Stimulated activated CD4-positive, alpha-beta T cell treated with anti-CD3 and anti-CD28 coated beads, Interleukin-1b, Interleukin-23, amount 100 ng/mL, for 1 hour (primary cell): ENCODE data around the gene FAM240A.

ENCODE experiments used
- DNase-seq, 2 donors: peaks; one replicate each; pipeline ENCODE4 v3.0.0-alpha.2; 2020; ENCODE audit warnings: low read depth in 2 of 2

The FAM240A gene

GRCh38 chr3:46626039-46626438 lies 13.7 kb downstream of the FAM240A start:
- no peak for DNase-seq

GRCh38 chr3:46627078-46627477 lies 14.8 kb downstream of the FAM240A start:
- no peak for DNase-seq

GRCh38 chr3:46628901-46629369 lies 16.6 kb downstream of the FAM240A start:
- DNase-seq = no peak

- DNase-seq = peak; percentile 37 to 62
Measured at GRCh38 chr3:46629551-46630517, 17.5 kb downstream of the FAM240A start.

GRCh38 chr3:46632792-46633191 lies 20.5 kb downstream of the FAM240A start:
- DNase-seq = no peak

GRCh38 chr3:46634856-46635255 lies 22.5 kb downstream of the FAM240A start:
- DNase-seq = no peak

GRCh38 chr3:46639221-46639620 lies 26.9 kb downstream of the FAM240A start:
- DNase-seq = no peak

DNA sequence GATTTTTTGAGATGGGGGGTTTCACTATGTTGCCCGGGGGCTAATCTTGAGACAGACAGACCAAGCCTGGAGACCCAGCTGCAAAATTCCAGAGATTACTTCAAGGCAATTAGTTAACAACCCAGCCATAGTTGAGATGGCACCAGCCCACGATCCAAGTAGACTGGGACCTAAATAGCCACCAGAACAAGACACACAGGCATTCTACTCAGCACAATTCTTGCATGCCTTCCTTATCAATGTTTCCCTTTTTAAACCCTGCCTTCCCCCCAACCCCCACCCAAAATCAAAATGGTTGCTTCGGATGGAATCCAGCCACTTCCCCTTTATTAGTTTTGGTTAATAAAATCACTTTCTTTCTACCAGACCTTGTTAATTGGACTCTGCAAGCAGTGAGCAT lies 28.6 kb downstream of the FAM240A start:
- no peak for DNase-seq

GRCh38 chr3:46642971-46643370 lies 30.6 kb downstream of the FAM240A start:
- no peak for DNase-seq

- no peak for DNase-seq
Measured at GRCh38 chr3:46643701-46644100, 31.4 kb downstream of the FAM240A start.

DNA sequence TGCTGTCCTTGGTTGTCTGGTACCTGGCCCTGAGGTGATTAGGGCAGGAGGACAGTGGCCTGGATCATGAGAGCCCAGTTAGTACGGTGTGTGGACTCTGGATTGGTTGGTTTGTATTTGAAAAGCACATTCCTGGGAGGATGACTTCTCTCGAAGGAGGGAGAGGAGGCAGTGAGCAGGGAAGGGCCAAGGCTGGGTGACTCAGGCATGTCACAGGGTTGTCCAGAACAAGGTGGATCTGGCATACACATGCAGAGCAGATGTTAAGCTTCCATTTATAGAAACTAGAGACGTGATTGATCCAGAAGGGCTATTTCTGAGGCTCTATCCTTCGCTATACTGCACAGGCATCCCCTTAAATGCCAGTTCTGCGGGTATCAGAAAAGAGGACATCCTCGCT lies 34.4 kb downstream of the FAM240A start:
- no peak for DNase-seq

GRCh38 chr3:46648096-46648495 lies 35.8 kb downstream of the FAM240A start:
- DNase-seq = no peak

DNA sequence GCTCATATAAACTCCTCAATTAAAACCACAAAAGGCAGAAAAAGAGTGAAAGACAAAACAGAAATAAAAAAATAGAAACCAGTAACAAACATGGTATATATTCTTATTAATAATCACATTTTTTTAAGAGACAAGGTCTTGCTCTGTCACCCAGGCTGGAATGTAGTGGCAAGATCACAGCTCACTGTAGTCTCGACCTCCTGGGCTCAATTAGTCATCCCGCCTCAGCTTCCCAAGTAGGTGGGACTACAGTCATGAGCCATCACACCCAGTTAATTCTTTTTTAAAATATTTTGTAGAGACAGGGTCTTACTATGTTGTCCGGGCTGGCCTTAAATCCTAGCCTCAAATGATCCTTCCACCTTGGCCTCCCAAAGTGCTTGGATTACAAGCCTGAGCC lies 37.1 kb downstream of the FAM240A start:
- DNase-seq = no peak

DNA sequence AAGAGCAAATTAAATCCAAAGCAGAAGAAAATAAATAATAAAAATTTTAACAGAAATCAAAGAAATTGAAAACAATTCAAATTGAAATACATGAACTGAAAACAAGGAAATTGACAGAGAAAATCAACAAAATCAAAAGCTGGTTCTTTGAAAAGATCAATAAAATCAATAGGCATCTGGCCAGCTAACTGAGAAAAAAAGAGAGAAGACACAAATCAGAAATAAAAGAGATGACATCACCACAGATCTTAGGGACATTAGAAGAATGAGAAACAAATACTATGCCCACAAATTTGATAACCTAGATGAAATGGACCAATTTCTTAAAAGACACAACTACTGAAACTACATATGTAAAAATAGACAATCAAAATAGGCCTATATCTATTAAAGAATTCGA lies 38.8 kb downstream of the FAM240A start:
- DNase-seq = no peak

DNA sequence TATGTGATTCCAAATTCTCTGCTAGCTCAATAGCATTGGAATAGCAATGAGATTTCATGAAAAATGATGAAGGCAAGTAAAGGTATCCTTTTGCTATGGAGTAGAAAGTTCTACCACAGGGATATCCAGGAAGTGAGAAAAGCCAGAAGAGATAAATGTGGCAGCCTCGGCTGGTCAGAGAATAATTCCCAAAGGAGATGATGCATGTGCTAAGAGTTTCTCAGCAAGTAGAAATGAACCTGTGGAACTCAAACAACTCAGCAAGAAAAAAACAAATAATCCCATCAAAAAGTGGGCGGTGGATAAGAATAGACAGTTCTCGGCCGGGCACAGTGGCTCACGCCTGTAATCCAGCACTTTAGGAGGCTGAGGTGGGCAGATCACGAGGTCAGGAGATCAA lies 42.9 kb downstream of the FAM240A start:
- DNase-seq = no peak

GRCh38 chr3:46656778-46657556 lies 44.6 kb downstream of the FAM240A start:
- no peak for DNase-seq

GRCh38 chr3:46659285-46659684 lies 47.0 kb downstream of the FAM240A start:
- no peak for DNase-seq

DNA sequence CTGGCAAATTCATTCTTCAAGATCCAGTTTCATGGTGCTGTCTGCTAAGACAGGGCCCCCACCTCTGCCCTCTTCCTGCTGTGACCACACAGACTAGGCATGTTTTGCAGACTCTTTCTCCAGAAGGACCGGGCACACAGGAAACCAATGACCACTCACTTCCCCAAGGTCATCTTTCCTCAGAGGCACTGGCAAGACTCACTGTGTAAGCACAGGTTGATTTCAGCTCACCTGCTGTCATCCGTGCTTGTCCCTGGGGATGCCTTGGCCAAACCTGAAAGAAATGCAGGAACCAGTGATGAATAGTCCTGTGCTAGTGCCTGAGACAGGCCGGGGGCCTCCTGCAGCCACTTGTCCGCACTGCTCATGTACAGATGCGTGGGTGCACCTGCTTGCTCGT lies 47.7 kb downstream of the FAM240A start:
- no peak for DNase-seq

DNA sequence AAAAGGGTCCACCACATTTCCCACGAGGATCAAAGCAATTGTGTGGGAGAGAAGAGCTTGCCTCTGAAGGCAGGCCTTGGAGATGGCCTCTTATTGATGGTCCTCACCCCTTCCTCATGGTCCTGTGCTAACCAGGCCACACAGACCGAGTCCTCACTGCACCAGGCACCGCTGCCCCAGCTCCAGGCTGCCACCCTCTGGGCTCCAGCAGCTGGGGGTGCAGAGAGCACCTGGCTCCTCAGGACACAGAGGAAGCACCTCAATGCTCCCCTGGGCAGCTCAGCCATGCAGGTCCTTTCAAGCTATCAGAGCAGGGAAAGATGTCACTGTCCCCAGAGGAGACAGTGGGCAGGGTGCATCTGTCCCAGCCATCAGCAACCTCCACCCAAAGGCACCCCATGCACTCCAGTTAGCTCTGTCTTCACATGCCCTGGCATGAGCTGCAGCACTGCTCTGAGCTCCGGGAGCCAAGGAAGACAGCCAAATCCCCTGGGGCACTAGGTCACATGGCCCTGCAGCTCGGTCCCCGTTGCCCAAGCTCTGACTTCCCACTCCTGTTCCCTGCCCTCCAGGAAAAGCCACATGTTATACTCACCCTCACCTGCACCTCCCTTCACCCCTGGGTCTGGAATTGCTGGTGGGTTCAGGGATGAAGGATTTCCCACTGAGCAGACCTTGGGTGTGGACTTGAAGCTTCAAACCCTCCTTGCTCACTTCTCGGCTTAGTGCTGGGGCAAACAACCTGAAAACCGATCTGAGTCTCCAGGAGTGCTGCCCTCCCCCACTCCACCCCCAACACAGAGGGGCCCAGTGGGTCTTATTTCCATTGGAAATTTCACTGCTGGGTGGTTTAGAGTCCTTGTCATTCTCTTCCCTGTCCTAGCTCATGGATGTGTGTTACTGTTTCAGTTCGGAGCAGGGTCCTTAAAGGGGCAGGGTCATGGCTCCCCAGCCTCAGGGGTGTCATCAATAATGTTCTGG lies 48.5 kb downstream of the FAM240A start:
- no peak for DNase-seq

DNA sequence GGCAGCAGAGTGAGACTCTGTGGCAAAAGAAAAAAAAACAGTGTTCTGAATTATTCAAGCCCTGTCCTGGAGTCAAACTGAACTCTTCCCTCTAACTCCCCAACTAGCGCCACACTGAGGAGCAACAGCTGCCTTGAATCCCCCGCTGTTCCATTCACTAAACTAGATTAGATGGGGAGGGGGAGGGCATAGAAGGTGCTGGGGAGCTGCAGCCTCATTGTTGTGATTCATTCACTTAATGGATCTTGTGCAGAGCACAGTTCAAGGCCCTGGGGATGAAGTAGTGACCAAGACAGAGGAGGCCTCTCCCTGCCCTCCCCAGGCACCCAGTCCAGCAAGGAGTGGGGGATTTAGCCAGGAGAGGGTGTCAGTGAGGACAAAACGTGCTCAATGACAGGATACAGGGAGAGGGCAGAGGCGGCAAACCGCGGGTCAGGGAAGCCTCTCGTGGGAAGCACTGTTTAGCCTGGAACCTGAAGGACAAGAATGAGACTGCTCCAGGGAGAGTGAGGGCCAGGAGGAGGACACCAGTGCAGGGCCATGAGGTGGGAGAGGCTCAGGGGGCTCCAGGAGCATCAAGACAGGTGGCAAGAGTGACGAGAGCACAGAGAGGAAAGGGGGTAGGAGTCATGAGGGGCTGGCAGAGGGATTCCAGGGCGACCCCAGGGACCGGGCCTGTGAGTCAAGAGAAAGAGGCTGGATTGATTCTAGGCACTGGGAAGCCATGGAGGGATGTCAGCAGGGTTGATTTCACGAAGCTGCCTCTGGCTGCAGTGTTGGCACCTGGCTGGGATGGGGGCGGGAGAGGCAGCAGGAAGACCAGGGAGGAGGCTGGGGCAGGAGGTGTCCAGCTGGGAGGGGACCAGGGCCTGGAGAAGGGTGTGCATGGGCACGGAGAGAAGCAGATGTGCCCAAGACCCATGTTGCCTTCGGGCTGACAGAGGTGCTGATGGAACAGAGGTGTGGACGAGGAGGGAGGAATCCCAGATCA lies 49.7 kb downstream of the FAM240A start:
- no peak for DNase-seq
